AG09319 (cell line): ENCODE measurements around the gene TMEM217.
"Not testable (repeated sequence)": the region's sequence is repeated elsewhere in the genome, so short reads cannot be mapped to it uniquely, and the experiment has no call there.

Source experiments
- DNase-seq: peaks from one replicate; pipeline ENCODE4 v3.0.0-alpha.2; 2010; ENCODE audit warnings: low read depth; ENCODE audit errors: extremely low read depth
- CTCF ChIP-seq: IDR thresholded peaks from 2 replicates; pipeline ENCODE4 v1.5.1; 2011; ENCODE audit warnings: low read depth, mild to moderate bottlenecking, inconsistent platforms, low read length, moderate library complexity

The TMEM217 gene

GRCh38 chr6:37202788-37203491 is 55.0 kb downstream of the TMEM217 start:
- DNase-seq: no peak
- TF ChIP-seq CTCF: no peak

- no peak for DNase-seq
- no peak for TF ChIP-seq CTCF
Measured at GRCh38 chr6:37201726-37202125, 56.2 kb downstream of the TMEM217 start.

GRCh38 chr6:37200085-37200484 is 57.9 kb downstream of the TMEM217 start:
- no peak for TF ChIP-seq CTCF
- no peak for DNase-seq

- not testable (repeated sequence) for DNase-seq
Measured at GRCh38 chr6:37196451-37196850, 61.5 kb downstream of the TMEM217 start.

GRCh38 chr6:37194886-37195285 is 63.1 kb downstream of the TMEM217 start:
- not testable (repeated sequence) for DNase-seq

GRCh38 chr6:37192666-37193065 is 65.3 kb downstream of the TMEM217 start:
- TF ChIP-seq CTCF: no peak
- no peak for DNase-seq

GRCh38 chr6:37190159-37190535 is 67.8 kb downstream of the TMEM217 start:
- no peak for DNase-seq

GRCh38 chr6:37188962-37189510 is 68.9 kb downstream of the TMEM217 start:
- TF ChIP-seq CTCF: no peak
- DNase-seq: no peak

More at GRCh38 chr6:37190159-37190535, 67.8 kb downstream of the TMEM217 start:
- TF ChIP-seq CTCF: no peak
